Measurements from ENCODE around the gene BTNL2.
"Not testable (repeated sequence)": the region's sequence is repeated elsewhere in the genome, so short reads cannot be mapped to it uniquely, and the experiment has no call there.

The BTNL2 gene, protein sequence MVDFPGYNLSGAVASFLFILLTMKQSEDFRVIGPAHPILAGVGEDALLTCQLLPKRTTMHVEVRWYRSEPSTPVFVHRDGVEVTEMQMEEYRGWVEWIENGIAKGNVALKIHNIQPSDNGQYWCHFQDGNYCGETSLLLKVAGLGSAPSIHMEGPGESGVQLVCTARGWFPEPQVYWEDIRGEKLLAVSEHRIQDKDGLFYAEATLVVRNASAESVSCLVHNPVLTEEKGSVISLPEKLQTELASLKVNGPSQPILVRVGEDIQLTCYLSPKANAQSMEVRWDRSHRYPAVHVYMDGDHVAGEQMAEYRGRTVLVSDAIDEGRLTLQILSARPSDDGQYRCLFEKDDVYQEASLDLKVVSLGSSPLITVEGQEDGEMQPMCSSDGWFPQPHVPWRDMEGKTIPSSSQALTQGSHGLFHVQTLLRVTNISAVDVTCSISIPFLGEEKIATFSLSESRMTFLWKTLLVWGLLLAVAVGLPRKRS

DNA sequence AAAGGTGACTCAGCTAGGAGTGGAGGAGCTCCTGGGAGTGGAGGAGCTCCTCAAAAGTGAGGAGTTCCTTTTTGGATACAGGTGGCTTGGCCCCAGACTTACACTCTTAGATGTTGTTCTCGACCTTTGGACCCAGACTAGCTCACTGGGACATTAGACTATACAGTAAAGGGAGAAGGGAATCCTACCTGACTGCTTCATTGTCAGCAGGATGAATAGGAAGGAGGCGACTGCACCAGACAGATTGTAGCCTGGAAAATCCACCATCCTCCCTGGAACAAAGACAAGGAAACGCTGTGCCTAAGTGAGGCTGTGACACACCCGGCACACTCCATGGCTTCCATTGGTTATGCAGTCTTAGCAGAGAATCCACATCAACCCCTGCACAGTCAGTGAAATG, at the start of gene BTNL2:
Gene BTNL2, minus strand, starts transcription at position 325 of the 400 bp plus-strand sequence. Its CDS starts 58 bp downstream, at position 267.
- DNase-seq (ENCODE audit: low spot score), result no peak

DNA sequence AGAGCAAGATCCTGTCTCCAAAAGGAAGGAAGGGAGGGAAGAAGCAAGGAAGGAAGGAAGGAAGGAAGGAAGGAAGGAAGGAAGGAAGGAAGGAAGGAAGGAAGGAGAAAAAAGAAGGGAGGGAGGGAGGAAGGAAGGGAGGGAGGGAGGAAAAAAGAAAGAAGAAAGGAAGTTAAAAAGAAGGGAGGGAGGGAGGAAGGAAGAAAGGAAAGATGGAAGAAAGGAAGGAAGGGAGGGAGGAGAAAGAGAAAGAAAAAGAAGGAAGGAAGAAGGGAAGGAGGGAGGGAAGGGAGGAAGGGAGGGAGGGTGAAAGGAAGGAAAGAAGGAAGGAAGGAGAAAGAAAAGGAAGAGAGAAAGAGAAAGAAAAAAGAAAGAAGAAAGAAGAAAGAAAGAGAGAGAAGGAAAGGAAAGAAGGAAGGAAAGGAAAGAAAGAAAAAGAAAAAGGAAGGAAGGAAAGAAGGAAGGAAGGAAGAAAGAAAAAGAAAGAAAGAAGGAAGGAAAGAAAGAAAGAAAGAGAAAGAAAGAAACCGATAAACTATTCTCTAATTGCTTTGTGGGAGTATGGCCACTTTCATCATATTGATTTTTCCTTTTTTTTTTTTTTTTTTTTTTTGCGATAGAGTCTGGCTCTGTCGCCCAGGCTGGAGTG, 42.2 kb upstream of the BTNL2 start:
- DNase-seq (ENCODE audit: low spot score), result no peak

DNA sequence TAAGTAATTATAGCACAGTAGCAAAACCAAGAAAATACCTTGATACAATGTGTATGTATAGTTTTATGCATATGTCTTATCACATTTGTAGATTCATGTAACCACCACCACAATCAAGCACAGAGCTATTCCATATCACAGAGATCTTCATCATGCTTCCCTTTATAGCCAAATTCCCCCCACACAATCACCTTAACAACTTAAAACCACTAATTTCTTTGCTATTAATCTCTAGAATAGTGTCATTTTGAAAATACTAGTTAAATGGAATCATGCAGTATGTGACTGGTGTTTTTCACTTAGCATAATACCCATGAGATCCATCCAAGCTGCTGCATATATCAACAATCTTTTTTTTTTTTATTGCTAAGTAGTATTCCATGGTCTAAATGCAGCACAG, 41.0 kb upstream of the BTNL2 start:
- no peak for DNase-seq (ENCODE audit: low spot score)

DNA sequence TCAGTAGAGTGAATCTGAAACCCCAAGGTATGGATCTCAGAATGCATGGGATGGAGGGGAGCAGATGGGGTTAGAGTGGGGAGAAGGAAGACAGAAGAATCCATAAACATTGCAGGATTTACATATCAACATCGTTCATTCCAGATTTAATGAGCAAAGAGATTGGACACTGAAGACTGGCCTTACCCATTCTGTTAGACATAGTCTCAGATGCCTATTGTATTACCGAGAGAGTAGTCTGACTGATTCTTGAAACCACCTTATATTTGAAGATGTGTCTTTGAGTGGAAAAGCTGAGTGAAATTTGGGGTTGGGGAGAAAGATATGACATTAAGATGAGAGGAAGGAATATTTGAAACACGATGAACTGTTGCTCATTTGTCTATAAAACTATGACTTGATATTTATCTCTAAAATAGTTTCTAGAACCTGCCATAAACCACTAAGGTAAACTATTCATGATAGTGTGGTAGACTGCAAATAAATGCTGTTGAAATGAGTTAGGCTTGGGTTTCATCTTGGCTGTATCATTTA, 38.4 kb upstream of the BTNL2 start:
- no peak for DNase-seq (ENCODE audit: low spot score)

DNA sequence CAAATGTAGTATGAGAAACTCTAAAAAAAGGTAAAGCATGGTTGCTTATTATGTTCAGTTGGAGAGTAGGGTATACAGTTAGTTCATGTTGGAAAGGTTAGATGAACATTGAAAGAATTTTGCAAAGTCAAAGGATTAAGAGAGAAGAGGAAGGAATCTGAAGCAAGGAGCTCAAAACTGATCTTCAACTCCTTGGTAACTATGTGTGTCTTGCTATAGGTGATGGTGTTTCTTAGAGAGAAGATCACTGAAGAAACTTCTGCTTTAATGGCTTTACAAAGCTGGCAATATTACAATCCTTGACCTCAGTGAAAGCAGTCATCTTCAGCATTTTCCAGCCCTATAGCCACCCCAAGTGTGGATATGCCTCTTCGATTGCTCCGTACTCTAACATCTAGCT, 37.5 kb upstream of the BTNL2 start:
- DNase-seq (ENCODE audit: low spot score), result no peak

DNA sequence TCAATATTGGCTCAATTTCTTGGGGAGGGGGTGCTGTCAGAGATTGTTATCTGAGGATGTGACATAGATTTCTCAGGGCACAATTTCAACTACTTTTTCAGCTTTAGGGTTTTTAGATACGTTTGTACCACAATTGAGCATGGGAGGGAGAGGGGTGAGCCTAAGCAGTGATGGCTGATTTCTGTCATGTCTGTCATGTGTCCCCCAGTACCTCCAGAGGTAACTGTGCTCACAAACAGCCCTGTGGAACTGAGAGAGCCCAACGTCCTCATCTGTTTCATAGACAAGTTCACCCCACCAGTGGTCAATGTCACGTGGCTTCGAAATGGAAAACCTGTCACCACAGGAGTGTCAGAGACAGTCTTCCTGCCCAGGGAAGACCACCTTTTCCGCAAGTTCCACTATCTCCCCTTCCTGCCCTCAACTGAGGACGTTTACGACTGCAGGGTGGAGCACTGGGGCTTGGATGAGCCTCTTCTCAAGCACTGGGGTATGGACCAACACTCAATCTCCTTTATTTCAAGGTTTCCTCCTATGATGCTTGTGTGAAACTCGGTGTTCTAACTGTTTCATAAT, 36.1 kb upstream of the BTNL2 start:
- DNase-seq (ENCODE audit: low spot score), result no peak

DNA sequence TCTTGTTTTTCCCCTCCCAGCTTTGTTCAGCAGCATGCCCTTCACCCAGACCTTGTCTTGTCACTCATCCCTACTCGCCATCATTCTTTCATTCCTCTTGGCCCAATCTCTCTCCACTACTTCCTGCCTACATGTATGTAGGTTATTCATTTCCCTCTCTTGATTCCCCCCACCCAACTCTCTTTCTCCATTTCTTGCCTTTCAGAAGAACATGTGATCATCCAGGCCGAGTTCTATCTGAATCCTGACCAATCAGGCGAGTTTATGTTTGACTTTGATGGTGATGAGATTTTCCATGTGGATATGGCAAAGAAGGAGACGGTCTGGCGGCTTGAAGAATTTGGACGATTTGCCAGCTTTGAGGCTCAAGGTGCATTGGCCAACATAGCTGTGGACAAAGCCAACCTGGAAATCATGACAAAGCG, 35.3 kb upstream of the BTNL2 start:
- DNase-seq (ENCODE audit: low spot score), result no peak

DNA sequence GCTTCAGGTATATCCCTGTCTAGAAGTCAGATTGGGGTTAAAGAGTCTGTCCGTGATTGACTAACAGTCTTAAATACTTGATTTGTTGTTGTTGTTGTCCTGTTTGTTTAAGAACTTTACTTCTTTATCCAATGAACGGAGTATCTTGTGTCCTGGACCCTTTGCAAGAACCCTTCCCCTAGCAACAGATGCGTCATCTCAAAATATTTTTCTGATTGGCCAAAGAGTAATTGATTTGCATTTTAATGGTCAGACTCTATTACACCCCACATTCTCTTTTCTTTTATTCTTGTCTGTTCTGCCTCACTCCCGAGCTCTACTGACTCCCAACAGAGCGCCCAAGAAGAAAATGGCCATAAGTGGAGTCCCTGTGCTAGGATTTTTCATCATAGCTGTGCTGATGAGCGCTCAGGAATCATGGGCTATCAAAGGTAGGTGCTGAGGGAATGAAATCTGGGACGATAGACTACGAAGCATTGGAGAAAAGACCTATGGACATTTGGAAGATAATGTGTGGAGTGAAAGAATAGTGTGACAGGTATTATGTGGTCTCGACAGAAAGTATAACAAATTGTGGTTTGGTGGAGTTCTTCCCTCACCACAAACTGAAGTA, 32.7 kb upstream of the BTNL2 start, which contains the start of gene HLA-DRA:
Gene HLA-DRA, plus strand, starts transcription at position 286 of the 613 bp plus-strand sequence. Its CDS starts 64 bp downstream, at position 350.
- peak; percentile 98 for DNase-seq (ENCODE audit: low spot score)

DNA sequence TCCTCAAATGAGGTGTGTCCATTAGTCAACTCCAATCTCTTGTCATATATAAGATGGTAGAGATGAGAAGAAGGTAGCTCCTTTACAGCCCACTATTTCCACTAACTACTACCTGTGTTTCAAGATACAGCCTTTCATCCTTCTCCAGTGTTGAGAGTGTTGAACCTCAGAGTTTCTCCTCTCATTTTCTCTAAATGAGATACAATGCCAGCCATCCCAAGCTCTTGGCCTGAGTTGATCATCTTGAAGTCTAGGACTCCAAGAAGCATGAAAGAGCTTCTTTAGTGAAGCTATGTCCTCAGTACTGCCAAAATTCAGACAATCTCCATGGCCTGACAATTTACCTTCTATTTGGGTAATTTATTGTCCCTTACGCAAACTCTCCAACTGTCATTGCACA, 32.2 kb upstream of the BTNL2 start:
- no peak for DNase-seq (ENCODE audit: low spot score)

DNA sequence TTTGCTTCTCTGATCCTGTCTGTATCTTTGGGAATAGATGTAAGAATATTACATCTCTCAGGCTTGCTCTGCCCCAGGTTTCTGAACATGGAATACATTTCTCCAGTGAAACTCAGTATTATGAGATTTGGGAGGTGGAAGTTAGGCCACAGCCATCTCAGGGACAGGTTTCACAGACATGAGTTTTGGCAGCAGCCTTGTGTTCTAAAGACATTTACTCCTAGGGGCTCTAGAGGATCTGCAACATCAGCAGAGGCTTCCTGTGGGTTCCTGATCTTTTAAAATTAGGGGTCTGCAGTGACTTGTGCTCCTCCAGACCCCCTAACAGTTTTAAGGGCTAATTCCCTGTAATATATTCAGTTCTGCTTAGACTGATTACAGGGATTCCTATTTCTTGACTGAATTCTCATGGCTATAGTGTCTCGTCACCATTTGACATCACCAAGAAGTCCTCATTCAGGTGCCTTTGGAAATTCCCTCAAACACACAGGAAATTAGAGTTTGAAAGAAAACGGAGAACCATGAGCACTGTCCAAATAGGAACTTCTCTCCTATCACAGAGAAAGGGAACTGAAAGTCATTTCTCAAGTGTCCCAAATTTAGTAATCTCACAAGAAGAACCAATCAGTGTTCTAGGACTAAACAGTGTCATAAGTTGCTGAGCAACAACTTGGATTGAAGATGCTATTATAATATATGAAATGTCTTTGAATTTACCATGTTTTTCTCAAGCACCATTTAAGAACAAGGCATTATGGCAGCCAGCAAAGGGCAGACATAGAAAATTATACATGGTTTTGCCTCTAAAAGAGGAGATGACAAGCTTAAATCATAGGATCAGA, 30.2 kb upstream of the BTNL2 start:
- peak; percentile 94 for DNase-seq (ENCODE audit: low spot score)

DNA sequence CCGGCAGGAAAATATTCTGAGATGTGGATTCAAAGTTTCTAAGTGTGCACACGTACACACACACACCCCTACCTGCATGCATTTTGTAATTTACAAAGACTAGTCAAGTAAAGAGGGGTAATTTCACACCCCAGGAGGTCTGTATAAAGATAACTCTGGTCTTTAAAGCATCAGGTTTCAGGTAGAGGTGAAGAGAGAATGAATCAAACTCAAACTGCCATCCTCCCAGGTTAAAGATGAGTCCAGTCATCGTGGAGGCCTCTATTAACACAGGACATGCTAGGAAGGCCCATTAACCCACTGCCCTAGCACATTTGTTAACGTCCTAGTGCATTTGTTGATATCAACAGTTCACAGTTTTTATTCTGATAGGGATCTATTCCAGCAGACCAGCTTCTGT, 29.2 kb upstream of the BTNL2 start:
- no peak for DNase-seq (ENCODE audit: low spot score)

DNA sequence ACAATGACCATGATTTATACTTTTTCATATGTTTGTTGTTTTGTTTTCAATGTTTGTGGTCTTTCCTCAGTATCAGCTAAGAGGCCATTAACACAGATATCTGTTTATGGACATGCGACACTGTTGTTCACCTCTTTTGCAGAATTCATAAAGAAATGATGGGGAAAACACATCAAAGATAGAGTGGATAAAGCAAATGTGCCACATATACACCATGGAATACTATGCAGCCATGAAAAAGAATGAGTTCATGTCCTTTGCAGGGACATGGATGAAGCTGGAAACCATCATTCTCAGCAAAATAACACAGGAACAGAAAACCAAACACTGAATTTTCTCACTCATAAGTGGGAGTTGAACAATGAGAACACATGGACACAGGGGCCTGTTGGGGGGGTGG, 27.0 kb upstream of the BTNL2 start:
- DNase-seq (ENCODE audit: low spot score), result not testable (repeated sequence)

DNA sequence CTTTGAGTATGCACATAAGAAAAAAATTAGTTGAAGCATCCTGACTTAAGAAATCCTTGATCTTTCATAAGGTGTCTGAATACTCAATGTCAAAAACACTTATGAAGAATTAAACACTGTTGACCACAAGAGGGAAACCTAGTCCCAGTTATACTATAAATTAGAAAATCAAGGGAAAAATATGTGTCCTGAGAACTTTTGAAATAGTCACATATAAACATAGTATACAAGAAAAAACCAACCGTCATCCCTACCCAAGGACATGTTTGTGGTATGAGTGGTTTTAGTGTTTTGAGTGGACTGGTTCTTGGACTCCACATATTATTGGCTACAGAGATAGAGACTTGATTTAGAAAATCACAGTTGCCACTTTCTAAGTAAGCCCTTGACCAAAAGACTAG, 25.1 kb upstream of the BTNL2 start:
- DNase-seq (ENCODE audit: low spot score), result peak; percentile 71

DNA sequence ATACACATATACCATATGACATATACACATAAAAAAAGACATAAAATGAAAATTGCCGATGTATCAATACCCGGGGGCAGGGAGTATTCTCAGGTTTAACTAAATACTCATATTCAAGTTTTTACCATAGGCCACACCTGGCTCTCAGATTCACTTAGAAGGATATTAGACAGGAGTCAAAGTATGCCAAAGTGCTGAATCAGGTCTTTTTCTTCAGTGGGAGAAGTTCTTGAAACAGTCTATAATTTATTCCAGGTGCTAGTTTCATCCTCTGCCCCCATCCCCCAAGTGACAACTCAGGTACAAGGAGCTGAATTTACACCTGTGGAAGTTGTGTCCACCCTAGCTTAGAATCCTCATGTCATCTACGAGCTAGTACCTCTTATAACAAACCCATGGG, 24.2 kb upstream of the BTNL2 start:
- no peak for DNase-seq (ENCODE audit: low spot score)

DNA sequence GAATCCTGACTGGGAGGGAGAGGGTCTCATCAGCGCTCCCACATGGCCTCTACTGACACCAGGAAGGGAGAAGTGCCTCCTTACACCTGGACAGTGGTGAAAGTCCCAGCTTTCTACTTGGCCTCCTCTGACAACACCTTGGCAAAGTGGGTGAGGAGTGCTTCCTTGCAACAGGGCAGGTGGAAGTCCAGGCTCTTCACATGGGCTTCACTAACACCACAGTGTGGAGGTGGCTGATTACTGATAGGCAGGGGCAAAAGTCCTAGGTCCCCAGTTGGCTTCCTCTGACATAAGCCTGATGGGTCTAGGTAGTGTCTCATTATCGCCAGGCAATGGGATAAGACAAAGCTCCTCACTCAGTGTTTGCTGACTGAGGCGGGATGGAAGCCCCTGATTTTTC, 23.2 kb upstream of the BTNL2 start:
- DNase-seq (ENCODE audit: low spot score), result no peak

DNA sequence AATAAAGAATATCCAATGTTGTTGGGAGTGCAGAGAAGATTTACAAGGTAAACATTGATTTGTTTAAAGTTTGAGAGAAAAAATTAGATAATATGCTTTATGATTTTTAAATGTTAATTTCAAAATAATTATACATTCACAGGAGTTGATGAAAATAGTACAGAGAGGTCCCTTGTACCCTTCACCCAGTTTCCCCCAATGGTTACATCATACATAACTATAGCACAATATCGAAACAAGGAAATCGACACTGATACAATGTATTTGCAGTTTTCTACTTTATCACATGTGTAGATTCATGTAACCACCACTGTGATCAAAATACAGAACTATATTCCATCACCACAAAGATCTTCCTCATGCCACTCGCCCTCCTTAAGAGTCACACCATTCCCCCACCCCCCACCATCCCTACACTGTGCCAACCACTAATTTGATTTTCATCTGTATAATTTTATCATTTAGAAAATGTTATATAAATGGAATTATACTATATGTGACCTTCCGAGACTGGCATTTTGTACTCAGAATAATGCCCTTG, 21.0 kb upstream of the BTNL2 start:
- DNase-seq (ENCODE audit: low spot score), result no peak

DNA sequence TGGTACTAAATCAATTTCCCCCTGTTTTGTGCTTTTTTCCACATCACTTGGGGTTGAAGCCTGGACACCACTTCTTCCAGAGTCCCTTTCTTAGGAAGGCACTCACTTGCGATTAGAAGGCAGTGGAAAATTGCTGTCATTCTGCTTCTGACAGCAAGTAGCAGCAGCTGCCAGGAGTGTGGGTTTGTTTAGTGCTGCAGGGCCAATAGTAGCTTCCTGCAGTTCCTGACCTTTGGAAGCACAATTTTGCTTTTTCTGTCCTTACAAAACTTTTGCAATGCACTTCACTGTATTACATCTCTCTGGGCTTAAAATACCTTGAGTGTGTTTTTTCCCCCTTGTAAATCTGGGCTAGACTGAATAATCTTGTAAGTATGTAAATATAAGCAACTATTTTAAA, 20.2 kb upstream of the BTNL2 start:
- DNase-seq (ENCODE audit: low spot score), result no peak

DNA sequence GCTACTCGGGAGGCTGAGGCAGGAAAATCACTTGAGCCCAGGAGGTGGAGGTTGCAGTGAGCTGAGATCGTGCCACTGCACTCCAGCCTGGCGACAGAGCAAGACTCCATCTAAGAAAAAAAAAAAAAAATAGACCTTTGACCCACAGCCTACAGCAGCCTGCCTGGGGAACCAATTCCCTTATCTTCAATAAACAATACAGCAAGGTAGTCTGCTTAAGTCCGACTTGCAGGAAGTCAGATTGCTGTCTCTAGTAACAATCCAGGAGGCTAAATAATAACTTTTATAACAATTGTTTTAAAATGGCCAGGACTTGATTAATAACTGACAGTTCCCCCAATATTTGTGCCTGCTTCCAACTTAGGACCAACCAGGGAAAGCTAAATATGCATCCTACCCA, 19.4 kb upstream of the BTNL2 start:
- no peak for DNase-seq (ENCODE audit: low spot score)

DNA sequence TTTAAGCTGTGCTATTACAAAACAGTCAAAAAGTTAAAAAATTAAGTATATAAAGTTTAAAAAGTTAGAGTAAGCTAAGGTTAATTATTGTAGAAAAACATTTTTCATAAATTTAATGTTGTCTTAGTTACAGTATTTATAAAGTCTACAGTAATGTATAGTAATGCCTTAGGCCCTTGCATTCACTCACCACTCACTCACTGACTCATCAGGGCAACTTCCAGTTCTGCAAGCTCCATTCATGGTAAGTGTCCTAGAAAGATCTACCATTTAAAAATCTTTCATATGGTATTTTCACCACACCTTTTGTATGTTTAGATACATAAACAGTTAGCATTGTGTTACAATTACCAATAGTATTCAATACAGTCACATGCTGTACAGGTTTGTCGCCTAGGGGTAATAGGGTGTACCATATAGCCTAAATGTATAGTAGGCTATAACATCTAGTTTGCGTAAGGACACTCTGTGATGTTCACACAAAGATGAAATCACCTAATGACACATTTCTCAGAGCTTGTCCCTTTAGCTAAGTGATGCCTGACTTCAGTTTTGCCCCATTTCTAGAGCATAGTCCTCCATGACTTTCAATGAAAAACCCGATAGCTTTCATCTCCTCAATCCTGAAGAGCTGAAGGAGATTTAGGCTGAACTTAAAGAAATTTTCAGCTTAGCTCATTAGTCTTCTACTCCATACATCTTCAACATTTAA, 17.8 kb upstream of the BTNL2 start:
- no peak for DNase-seq (ENCODE audit: low spot score)

DNA sequence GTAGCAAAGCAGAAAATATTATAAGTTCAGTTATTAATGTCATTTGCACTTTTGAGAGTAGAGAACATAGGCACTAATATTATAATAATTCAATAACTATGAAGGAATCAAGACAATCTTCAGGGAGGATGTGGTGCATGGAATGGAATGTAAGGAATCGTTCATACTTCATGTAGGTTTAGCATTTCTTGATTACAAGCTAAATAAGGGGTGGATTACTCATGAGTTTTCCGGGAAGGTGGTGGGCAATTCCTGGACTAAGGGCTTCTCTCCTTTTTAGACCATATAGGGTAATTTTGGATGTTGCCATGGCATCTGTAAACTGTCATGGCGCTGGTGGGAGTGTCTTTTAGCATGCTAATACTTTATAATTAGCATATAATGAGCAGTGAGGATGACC, 9.1 kb upstream of the BTNL2 start:
- DNase-seq (ENCODE audit: low spot score), result no peak

Measured in NAMALWA (cell line).